COLO668 (cell line): ENCODE data around the gene POLR3GL.
"Not testable (repeated sequence)": the region's sequence is repeated elsewhere in the genome, so short reads cannot be mapped to it uniquely, and the experiment has no call there.

ENCODE experiments used
- DNase-seq: peaks from one replicate; lab custom pipeline; 2025; ENCODE audit not compliant: unreplicated experiment; lab: John Stamatoyannopoulos, UW

POLR3GL gene

GRCh38 chr1:146019231-146020057 is 55.0 kb downstream of the POLR3GL start:
- no peak for DNase-seq

GRCh38 chr1:146020058-146021049 is 55.9 kb downstream of the POLR3GL start:
- DNase-seq, result no peak

GRCh38 chr1:146021050-146021445 is 56.6 kb downstream of the POLR3GL start:
- no peak for DNase-seq

- no peak for DNase-seq
These were observed 57.3 kb downstream of the POLR3GL start, which contains the start of gene HJV for GRCh38 chr1:146021622-146022402. HJV (minus strand) TSS chr1:146021735; CDS start chr1:146020231, 1,504 bp downstream.

GRCh38 chr1:146022403-146023127 is 58.1 kb downstream of the POLR3GL start:
- no peak for DNase-seq

- not testable (repeated sequence) for DNase-seq
These were observed 61.5 kb downstream of the POLR3GL start for GRCh38 chr1:146025787-146026495.

- not testable (repeated sequence) for DNase-seq
These were observed 62.2 kb downstream of the POLR3GL start for GRCh38 chr1:146026650-146027049.
